Progenitor cell of endocrine pancreas (in vitro differentiated cells): ENCODE measurements around the gene RHOD. TPM values are rescaled to one million over a fixed set of nuclear protein-coding genes. Genes with fewer than 3 reads are reported as not detected.

ENCODE experiments used
- DNase-seq: peaks from one replicate; pipeline ENCODE4 v3.0.0; 2021; ENCODE audit warnings: low spot score; ENCODE audit not compliant: unreplicated experiment
- H3K27ac Mint-ChIP-seq: 2 replicates; pipeline ENCODE4 v1.8.0; 2021; ENCODE audit warnings: mild to moderate bottlenecking, moderate library complexity, mixed read lengths
- H3K27me3 Mint-ChIP-seq: 2 replicates; pipeline ENCODE4 v1.8.0; 2021; ENCODE audit warnings: mixed read lengths
- H3K36me3 Mint-ChIP-seq: 2 replicates; pipeline ENCODE4 v1.8.0; 2022; ENCODE audit warnings: mixed read lengths; ENCODE audit not compliant: insufficient read depth
- H3K4me1 Mint-ChIP-seq: 2 replicates; pipeline ENCODE4 v1.8.0; 2021; ENCODE audit warnings: low read depth, mixed read lengths
- H3K4me3 Mint-ChIP-seq: 2 replicates; pipeline ENCODE4 v1.8.0; 2021; ENCODE audit warnings: low read depth, mild to moderate bottlenecking, moderate library complexity, mixed read lengths
- H3K9me3 Mint-ChIP-seq: 2 replicates; pipeline ENCODE4 v1.8.0; 2021; ENCODE audit warnings: low read depth, mixed read lengths
- total RNA-seq: library from RNA; stranded (reverse); gene quantifications from 2 replicates; pipeline ENCODE4 v1.2.1, GENCODE V29; 2021
- TF ChIP-seq, protein P1 (sequence below): fragments of 200-600 bp; sonication (generic); IDR thresholded peaks from one replicate; pipeline ENCODE4 v1.5.0; 2021; ENCODE audit warnings: antibody characterized with exemption, mild to moderate bottlenecking; ENCODE audit not compliant: unreplicated experiment

RHOD gene
- total RNA-seq, 1 donor from 2014 or later = 16.4 TPM

DNA sequence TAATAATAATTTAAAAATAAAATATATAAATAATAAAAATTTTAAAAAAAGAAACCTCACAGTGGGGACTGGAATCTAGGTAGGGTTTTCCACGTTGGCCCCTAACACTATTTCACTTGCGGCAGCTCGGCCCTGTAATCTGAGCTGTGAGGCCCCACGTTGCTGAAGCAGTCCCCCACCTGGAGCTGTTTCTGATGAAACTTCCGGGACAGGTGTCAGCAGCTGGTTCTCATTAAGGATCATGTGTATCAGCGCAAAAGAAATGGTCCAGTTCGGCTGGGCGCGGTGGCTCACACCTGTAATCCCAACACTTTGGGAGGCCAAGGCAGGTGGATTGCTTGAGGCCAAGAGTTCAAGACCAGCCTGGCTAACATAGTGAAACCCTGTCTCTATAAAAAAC lies 17.3 kb downstream of the RHOD start:
- H3K4me3 Mint-ChIP-seq = no peak overlapping the region
- TF ChIP-seq, protein P1, sequence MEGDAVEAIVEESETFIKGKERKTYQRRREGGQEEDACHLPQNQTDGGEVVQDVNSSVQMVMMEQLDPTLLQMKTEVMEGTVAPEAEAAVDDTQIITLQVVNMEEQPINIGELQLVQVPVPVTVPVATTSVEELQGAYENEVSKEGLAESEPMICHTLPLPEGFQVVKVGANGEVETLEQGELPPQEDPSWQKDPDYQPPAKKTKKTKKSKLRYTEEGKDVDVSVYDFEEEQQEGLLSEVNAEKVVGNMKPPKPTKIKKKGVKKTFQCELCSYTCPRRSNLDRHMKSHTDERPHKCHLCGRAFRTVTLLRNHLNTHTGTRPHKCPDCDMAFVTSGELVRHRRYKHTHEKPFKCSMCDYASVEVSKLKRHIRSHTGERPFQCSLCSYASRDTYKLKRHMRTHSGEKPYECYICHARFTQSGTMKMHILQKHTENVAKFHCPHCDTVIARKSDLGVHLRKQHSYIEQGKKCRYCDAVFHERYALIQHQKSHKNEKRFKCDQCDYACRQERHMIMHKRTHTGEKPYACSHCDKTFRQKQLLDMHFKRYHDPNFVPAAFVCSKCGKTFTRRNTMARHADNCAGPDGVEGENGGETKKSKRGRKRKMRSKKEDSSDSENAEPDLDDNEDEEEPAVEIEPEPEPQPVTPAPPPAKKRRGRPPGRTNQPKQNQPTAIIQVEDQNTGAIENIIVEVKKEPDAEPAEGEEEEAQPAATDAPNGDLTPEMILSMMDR = no peak
- H3K36me3 Mint-ChIP-seq = peaks cover 2% of the 10 kb centered on the region
- no peaks in the 10 kb centered on the region for H3K9me3 Mint-ChIP-seq
- peaks cover 5% of the 10 kb centered on the region for H3K4me1 Mint-ChIP-seq
- peaks cover 4% of the 10 kb centered on the region for H3K27me3 Mint-ChIP-seq
- no peak overlapping the region for H3K27ac Mint-ChIP-seq
- DNase-seq = no peak

DNA sequence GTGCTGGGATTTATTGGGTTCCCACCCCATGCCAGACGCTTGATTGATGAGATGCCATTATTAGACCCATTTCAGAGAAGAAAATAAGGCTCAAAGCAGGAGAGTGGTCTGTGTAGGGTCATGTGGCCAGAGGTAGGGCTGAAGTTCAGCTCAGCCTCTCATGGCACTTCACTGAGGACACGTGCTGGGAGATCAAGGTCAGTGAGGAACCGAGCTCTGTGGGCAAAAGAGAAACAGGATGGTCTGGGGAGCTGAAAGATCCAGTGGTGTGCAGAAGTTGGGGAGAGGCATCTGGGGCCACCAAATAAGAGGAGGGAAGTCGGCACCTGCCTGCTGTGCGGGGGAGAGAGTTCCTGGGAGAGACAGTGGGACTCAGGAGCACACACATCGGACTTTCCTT lies 19.6 kb downstream of the RHOD start:
- Mint-ChIP-seq H3K36me3 (peaks cover 2% of the 10 kb centered on the region), H3K27ac (no peak overlapping the region), H3K27me3 (peaks cover 4% of the 10 kb centered on the region), H3K4me1 (peaks cover 6% of the 10 kb centered on the region), H3K4me3 (no peak overlapping the region), H3K9me3 (no peaks in the 10 kb centered on the region)
- no peak for DNase-seq
- TF ChIP-seq, protein P1 = no peak

- Mint-ChIP-seq H3K4me3 (no peak overlapping the region), H3K4me1 (peaks cover 6% of the 10 kb centered on the region), H3K9me3 (no peaks in the 10 kb centered on the region), H3K36me3 (no peaks in the 10 kb centered on the region), H3K27ac (no peak overlapping the region), H3K27me3 (peaks cover 14% of the 10 kb centered on the region)
- TF ChIP-seq, protein P1 = no peak
- no peak for DNase-seq
These were observed 22.5 kb downstream of the RHOD start for GRCh38 chr11:67079065-67079705.

DNA sequence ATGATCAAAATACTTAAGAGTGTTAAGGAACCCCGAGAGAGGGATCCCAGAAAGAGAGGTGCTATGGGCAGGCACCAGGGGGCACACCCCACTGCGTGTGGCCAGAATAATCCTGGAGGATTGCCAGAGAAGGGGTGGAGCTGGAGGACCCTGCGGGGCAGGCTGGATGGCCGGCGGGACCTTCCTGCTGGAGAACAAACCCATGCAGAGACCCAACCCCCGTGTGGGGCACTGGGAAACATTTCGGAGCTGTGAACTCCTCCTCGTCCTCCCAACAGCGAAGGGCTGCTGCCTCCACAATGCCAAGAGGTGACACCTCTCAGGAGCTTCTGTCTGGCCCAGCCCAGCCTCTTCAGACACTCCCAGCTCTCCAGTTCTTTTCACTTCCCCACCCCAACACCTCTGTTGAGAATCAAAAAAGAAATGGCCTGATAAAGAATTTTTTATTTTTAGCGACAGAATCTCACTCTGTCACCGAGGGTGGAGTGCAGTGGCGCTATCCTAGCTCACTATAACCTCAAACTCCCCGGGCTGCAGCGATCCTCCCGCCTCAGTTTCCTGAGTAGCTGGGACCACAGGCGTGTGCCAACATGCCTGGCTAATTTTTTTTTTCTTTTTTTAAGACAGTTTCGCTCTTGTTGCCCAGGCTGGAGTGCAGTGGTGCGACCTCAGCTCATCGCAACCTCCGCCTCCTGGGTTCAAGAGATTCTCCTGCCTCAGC lies 25.6 kb downstream of the RHOD start:
- Mint-ChIP-seq H3K27ac (no peak overlapping the region), H3K4me1 (peaks cover 4% of the 10 kb centered on the region), H3K4me3 (no peak overlapping the region), H3K9me3 (no peaks in the 10 kb centered on the region), H3K27me3 (peaks cover 10% of the 10 kb centered on the region), H3K36me3 (no peaks in the 10 kb centered on the region)
- TF ChIP-seq, protein P1 = no peak
- DNase-seq = no peak

DNA sequence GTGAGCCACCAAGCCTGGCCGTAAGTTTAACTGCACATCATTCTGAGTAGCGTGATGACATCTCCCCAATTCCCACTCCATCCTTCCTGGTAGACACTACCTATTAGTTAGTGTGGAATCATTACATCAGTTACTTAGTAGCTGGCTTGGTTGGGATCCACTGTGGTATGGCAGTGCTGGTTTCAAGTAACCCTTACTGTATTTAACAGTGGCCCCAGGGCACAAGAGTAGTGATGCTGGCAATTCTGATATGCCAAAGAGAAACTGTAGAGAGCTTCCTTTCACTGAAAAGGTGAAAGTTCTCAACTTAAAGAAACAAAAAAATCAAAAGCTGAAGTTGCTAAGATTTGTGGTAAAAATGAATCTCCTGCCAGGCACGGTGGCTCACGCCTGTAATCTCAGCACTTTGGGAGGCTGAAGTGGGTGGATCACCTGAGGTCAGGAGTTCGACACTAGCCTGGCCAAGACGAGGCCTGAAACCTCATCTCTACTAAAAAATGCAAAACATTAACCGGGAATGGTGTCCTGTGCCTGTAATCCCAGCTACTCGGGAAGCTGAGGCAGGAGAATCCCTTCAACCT lies 27.2 kb downstream of the RHOD start:
- no peak overlapping the region for H3K4me3 Mint-ChIP-seq
- peaks cover 1% of the 10 kb centered on the region for H3K4me1 Mint-ChIP-seq
- H3K27me3 Mint-ChIP-seq = peaks cover 10% of the 10 kb centered on the region
- no peaks in the 10 kb centered on the region for H3K36me3 Mint-ChIP-seq
- DNase-seq = no peak
- no peak overlapping the region for H3K27ac Mint-ChIP-seq
- TF ChIP-seq, protein P1 = no peak
- no peaks in the 10 kb centered on the region for H3K9me3 Mint-ChIP-seq
